GM19324 (cell line): ENCODE results near the gene STON2.

ENCODE experiments used
- ATAC-seq: cut with Tn5 transposase; IDR thresholded peaks from one replicate; pipeline ENCODE4 v1.9.1; 2021; ENCODE audit warnings: mild to moderate bottlenecking, moderate library complexity; ENCODE audit not compliant: unreplicated experiment, low FRiP score

The STON2 gene

GRCh38 chr14:81305743-81306142 is 94.4 kb downstream of the STON2 start:
- ATAC-seq: peak; percentile 29

- ATAC-seq: no peak
Measured at GRCh38 chr14:81305065-81305464, 95.1 kb downstream of the STON2 start.

- peak; percentile 97 for ATAC-seq
Measured at GRCh38 chr14:81303258-81303935, 96.7 kb downstream of the STON2 start.

- no peak for ATAC-seq
Measured at GRCh38 chr14:81302638-81303037, 97.5 kb downstream of the STON2 start.

GRCh38 chr14:81301813-81302212 is 98.3 kb downstream of the STON2 start:
- ATAC-seq: no peak

GRCh38 chr14:81301371-81301770 is 98.8 kb downstream of the STON2 start:
- ATAC-seq: no peak

- no peak for ATAC-seq
Measured at GRCh38 chr14:81298911-81299310, 101.2 kb downstream of the STON2 start.

- no peak for ATAC-seq
Measured at GRCh38 chr14:81298122-81298521, 102.0 kb downstream of the STON2 start.

- no peak for ATAC-seq
Measured at GRCh38 chr14:81295958-81296923, 103.9 kb downstream of the STON2 start.

GRCh38 chr14:81289516-81289915 is 110.6 kb downstream of the STON2 start:
- ATAC-seq: no peak

GRCh38 chr14:81286574-81287370 is 113.4 kb downstream of the STON2 start:
- ATAC-seq: no peak

GRCh38 chr14:81285245-81285644 is 114.9 kb downstream of the STON2 start:
- ATAC-seq: no peak

GRCh38 chr14:81281332-81281731 is 118.8 kb downstream of the STON2 start:
- no peak for ATAC-seq

- no peak for ATAC-seq
Measured at GRCh38 chr14:81280136-81280791, 119.9 kb downstream of the STON2 start.

- no peak for ATAC-seq
Measured at GRCh38 chr14:81277096-81277495, 123.0 kb downstream of the STON2 start.

GRCh38 chr14:81276073-81277069 is 123.8 kb downstream of the STON2 start:
- ATAC-seq: peak; percentile 44

GRCh38 chr14:81275305-81276072 is 124.6 kb downstream of the STON2 start:
- no peak for ATAC-seq

- no peak for ATAC-seq
Measured at GRCh38 chr14:81273961-81274575, 126.1 kb downstream of the STON2 start.
